ENCODE measurements around the gene MCOLN3. TPM values are rescaled to one million over a fixed set of nuclear protein-coding genes. Genes with fewer than 3 reads are reported as not detected.

MCOLN3 gene
- total and polyA plus RNA-seq, 8 donors = 3.2 to 11.2 (median 6.6) TPM

- no peaks in the 10 kb centered on the region for H3K36me3 ChIP-seq
- no peaks in the 10 kb centered on the region for H3K9me3 ChIP-seq
- no peaks in the 10 kb centered on the region for H3K27me3 ChIP-seq
- no peak overlapping the region for H3K27ac ChIP-seq
- TF ChIP-seq, protein P1, sequence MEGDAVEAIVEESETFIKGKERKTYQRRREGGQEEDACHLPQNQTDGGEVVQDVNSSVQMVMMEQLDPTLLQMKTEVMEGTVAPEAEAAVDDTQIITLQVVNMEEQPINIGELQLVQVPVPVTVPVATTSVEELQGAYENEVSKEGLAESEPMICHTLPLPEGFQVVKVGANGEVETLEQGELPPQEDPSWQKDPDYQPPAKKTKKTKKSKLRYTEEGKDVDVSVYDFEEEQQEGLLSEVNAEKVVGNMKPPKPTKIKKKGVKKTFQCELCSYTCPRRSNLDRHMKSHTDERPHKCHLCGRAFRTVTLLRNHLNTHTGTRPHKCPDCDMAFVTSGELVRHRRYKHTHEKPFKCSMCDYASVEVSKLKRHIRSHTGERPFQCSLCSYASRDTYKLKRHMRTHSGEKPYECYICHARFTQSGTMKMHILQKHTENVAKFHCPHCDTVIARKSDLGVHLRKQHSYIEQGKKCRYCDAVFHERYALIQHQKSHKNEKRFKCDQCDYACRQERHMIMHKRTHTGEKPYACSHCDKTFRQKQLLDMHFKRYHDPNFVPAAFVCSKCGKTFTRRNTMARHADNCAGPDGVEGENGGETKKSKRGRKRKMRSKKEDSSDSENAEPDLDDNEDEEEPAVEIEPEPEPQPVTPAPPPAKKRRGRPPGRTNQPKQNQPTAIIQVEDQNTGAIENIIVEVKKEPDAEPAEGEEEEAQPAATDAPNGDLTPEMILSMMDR (IDR thresholded peaks at IDR 0.05) = no peak
- H3K4me1 ChIP-seq = no peaks in the 10 kb centered on the region
- intact Hi-C loops (cut with DNase I) = no loop called here
- ATAC-seq (no peak), DNase-seq (no peak), FAIRE-seq (no peak)
- no peak overlapping the region for H3K4me3 ChIP-seq
Observed at GRCh38 chr1:85042413-85042812, 5.9 kb downstream of the MCOLN3 start.

DNA sequence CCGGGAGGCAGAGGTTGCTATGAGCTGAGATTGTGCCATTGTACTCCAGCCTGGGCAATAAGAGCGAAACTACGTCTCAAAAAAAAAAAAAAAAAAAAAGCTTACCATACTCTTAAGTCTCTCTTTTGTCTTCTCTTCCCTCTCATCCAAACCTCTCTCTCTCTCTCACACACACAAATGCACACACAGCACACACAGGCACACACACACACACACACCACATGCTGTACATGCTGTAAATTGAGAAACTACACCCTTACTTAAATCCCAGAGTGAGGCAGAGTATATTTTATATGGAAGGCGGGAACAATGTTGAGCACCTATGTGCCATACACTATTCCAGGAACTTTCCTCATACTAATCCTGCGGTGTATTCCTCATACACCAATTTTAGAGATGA is 6.5 kb downstream of the MCOLN3 start:
- no peaks in the 10 kb centered on the region for H3K36me3 ChIP-seq
- no peaks in the 10 kb centered on the region for H3K27me3 ChIP-seq
- H3K4me3 ChIP-seq = no peak overlapping the region
- H3K9me3 ChIP-seq = no peaks in the 10 kb centered on the region
- WGBS, 2 donors = 94 to 99% methylated on average over 4 to 5 of the region's 5 CpGs
- H3K27ac ChIP-seq = no peak overlapping the region
- TF ChIP-seq, protein P1 (IDR thresholded peaks at IDR 0.05) = no peak
- FAIRE-seq = no peak
- no peaks in the 10 kb centered on the region for H3K4me1 ChIP-seq
- ATAC-seq = no peak
- intact Hi-C loops (cut with DNase I) = no loop called here
- no peak for DNase-seq

- no peaks in the 10 kb centered on the region for H3K36me3 ChIP-seq
Observed at GRCh38 chr1:85033221-85033620, 15.1 kb downstream of the MCOLN3 start.

DNA sequence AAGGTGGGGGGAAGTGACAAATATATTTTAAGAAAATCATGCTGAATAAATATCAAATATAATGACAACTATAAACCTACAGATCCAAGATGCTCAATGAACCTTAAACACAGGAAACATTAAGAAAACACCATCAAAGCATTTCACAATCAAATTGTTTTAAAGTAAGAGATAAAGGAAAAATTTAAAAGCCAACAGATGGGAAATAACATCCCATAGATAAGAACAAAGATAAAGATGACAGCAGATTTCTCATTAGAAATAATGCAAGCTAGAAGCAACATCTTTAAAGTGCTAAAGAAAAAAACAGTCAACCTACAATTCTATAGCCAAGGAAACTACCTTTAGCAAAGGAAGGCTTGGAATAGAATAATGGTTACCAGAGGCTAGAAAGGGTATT is 17.8 kb downstream of the MCOLN3 start:
- Histone ChIP-seq H3K4me3 (no peak overlapping the region), H3K4me1 (no peaks in the 10 kb centered on the region), H3K27ac (no peak overlapping the region), H3K27me3 (no peaks in the 10 kb centered on the region), H3K9me3 (no peaks in the 10 kb centered on the region), H3K36me3 (peaks cover 0 to 5% (median 0%) of the 10 kb centered on the region in 3 donors)
- FAIRE-seq (no peak), DNase-seq (no peak), ATAC-seq (no peak)
- intact Hi-C loops (cut with DNase I) = no loop called here
- TF ChIP-seq, protein P1 (IDR thresholded peaks at IDR 0.05) = no peak

More at GRCh38 chr1:85033221-85033620, 15.1 kb downstream of the MCOLN3 start:
- Histone ChIP-seq H3K9me3 (no peaks in the 10 kb centered on the region), H3K27me3 (no peaks in the 10 kb centered on the region), H3K4me3 (no peak overlapping the region), H3K27ac (no peak overlapping the region), H3K4me1 (no peaks in the 10 kb centered on the region)
- no peak for FAIRE-seq
- TF ChIP-seq, protein P1 (IDR thresholded peaks at IDR 0.05) = no peak
- intact Hi-C loops (cut with DNase I) = no loop called here
- no peak for DNase-seq
- no peak for ATAC-seq
- 74 to 76% methylated on average over 2 of the region's 2 CpGs for WGBS, 2 donors

DNA sequence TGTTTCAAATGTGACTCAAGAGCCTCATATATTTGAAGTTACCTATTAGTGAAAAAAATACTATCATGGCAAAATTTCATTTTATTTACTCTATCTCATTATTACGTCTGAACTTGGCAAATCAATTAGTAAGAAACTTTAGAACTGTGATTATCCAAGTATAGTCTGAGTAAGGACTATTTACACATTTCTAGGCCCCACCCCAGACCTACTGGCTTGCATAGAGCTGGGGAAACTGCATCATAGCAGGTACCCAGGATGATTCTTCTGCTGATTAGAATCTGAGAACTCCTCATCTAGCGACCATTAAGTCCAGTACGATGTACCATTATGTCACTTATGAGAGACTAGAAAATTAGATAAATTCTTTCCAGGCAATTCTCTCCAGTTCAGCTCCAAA is 20.1 kb downstream of the MCOLN3 start:
- FAIRE-seq = no peak

More for the DNA sequence above, 20.1 kb downstream of the MCOLN3 start:
- TF ChIP-seq, protein P1 (IDR thresholded peaks at IDR 0.05) = no peak
- Histone ChIP-seq H3K9me3 (no peaks in the 10 kb centered on the region), H3K4me1 (no peaks in the 10 kb centered on the region), H3K27me3 (no peaks in the 10 kb centered on the region), H3K27ac (no peak overlapping the region), H3K36me3 (peaks cover 0 to 11% (median 0%) of the 10 kb centered on the region in 3 donors), H3K4me3 (no peak overlapping the region)
- DNase-seq (no peak), ATAC-seq (no peak)
- 74 to 78% methylated on average over 3 of the region's 3 CpGs for WGBS, 2 donors
- intact Hi-C loops (cut with DNase I) = no loop called here

Measured in pancreas (tissue), 10 donors.